Sigmoid colon (tissue), 4 donors: ENCODE measurements around the gene CDIP1.

Source experiments
- EP300 ChIP-seq, 4 donors: sonication (generic); formaldehyde crosslinking; IDR thresholded peaks; one replicate each; pipeline ENCODE4 v1.6.1; 2017; ENCODE audit warnings: antibody characterized with exemption in 4 of 4
- POLR2A ChIP-seq, 2 donors: fragments of 450-650 bp; IDR thresholded peaks; one replicate each; pipeline ENCODE4 v1.6.1; 2016; ENCODE audit warnings: antibody characterized with exemption in 2 of 2, mild to moderate bottlenecking in 2 of 2, moderate library complexity in 2 of 2
- POLR2AphosphoS5 ChIP-seq, 4 donors: sonication (generic); formaldehyde crosslinking; IDR thresholded peaks; one replicate each; pipeline ENCODE4 v1.6.1; 2017; ENCODE audit warnings: antibody characterized with exemption in 4 of 4
- TF ChIP-seq, protein P1 (sequence below), 4 experiments: fragments of 450-650 bp in 3 of 4; fragments of 200-600 bp in 1 of 4; IDR thresholded peaks; one replicate each; pipeline ENCODE4 v1.5.1; 2016 to 2019; ENCODE audit warnings: antibody characterized with exemption in 4 of 4, mild to moderate bottlenecking in 3 of 4, moderate library complexity in 2 of 4

DNA sequence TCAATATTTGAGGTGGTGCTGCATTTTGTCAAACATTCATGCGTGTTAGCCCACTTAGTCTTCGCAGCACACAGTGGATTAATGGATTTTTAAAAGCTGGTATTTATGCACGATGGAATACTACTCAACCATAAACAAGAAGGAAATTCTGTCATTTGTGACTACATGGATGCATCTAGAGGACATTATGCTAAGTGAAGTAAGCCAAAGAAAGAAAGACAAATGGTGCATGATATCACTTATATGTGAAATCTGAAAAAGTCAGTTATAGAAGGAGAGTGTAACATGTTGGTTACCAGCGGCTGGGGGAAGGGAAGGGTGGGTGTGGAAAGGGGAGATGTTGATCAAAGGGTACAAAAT is 39.4 kb downstream of the CDIP1 start:
- TF ChIP-seq EP300 (IDR thresholded peaks at IDR 0.05) (no peak), POLR2AphosphoS5 (IDR thresholded peaks at IDR 0.05) (no peak), POLR2A (IDR thresholded peaks at IDR 0.05) (no peak)
- TF ChIP-seq, protein P1, sequence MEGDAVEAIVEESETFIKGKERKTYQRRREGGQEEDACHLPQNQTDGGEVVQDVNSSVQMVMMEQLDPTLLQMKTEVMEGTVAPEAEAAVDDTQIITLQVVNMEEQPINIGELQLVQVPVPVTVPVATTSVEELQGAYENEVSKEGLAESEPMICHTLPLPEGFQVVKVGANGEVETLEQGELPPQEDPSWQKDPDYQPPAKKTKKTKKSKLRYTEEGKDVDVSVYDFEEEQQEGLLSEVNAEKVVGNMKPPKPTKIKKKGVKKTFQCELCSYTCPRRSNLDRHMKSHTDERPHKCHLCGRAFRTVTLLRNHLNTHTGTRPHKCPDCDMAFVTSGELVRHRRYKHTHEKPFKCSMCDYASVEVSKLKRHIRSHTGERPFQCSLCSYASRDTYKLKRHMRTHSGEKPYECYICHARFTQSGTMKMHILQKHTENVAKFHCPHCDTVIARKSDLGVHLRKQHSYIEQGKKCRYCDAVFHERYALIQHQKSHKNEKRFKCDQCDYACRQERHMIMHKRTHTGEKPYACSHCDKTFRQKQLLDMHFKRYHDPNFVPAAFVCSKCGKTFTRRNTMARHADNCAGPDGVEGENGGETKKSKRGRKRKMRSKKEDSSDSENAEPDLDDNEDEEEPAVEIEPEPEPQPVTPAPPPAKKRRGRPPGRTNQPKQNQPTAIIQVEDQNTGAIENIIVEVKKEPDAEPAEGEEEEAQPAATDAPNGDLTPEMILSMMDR (IDR thresholded peaks at IDR 0.05): no peak
